NCI-H146 treated with DMSO at 0.1 percent for 48 hours (cell line): Measurements from ENCODE around the gene LARP4.
"Not testable (repeated sequence)": the region's sequence is repeated elsewhere in the genome, so short reads cannot be mapped to it uniquely, and the experiment has no call there.

Experiments
- DNase-seq: peaks from one replicate; lab custom pipeline; 2025; ENCODE audit not compliant: unreplicated experiment; lab: John Stamatoyannopoulos, UW

LARP4 gene

GRCh38 chr12:50477241-50477832 is 76.7 kb downstream of the LARP4 start:
- DNase-seq = no peak

- DNase-seq = no peak
Measured at GRCh38 chr12:50482571-50482970, 81.9 kb downstream of the LARP4 start.

- DNase-seq = no peak
Measured at GRCh38 chr12:50483488-50483887, 82.8 kb downstream of the LARP4 start.

GRCh38 chr12:50488801-50489200 is 88.1 kb downstream of the LARP4 start:
- DNase-seq = no peak

- not testable (repeated sequence) for DNase-seq
Measured at GRCh38 chr12:50498119-50498518, 97.4 kb downstream of the LARP4 start.

- DNase-seq = peak; percentile 92
Measured at GRCh38 chr12:50504798-50505674, 104.4 kb downstream of the LARP4 start, which contains the start of gene DIP2B. TSS of gene DIP2B (plus strand) at chr12:50504985. CDS start at chr12:50505141, 156 bp downstream.

- DNase-seq = no peak
Measured at GRCh38 chr12:50505675-50506530, 105.2 kb downstream of the LARP4 start.

- no peak for DNase-seq
Measured at GRCh38 chr12:50506753-50507473, 106.2 kb downstream of the LARP4 start.

- no peak for DNase-seq
Measured at GRCh38 chr12:50507474-50507838, 106.8 kb downstream of the LARP4 start.

- DNase-seq = no peak
Measured at GRCh38 chr12:50507930-50508329, 107.2 kb downstream of the LARP4 start.

GRCh38 chr12:50508414-50508813 is 107.7 kb downstream of the LARP4 start:
- DNase-seq = no peak

GRCh38 chr12:50508970-50509663 is 108.4 kb downstream of the LARP4 start:
- no peak for DNase-seq

- no peak for DNase-seq
Measured at GRCh38 chr12:50514526-50515276, 114.0 kb downstream of the LARP4 start.

GRCh38 chr12:50515587-50515986 is 114.9 kb downstream of the LARP4 start:
- no peak for DNase-seq

- DNase-seq = no peak
Measured at GRCh38 chr12:50517421-50518048, 116.8 kb downstream of the LARP4 start.

GRCh38 chr12:50518090-50518489 is 117.4 kb downstream of the LARP4 start:
- no peak for DNase-seq

GRCh38 chr12:50519353-50519752 is 118.7 kb downstream of the LARP4 start:
- DNase-seq = no peak

GRCh38 chr12:50520416-50521207 is 119.9 kb downstream of the LARP4 start:
- no peak for DNase-seq
